ENCODE results near the gene KCNH1.

- no peak for TF ChIP-seq POLR2A (IDR thresholded peaks at IDR 0.05; ENCODE audit: extremely low read depth, insufficient read length)
- no peak for TF ChIP-seq CTCF (IDR thresholded peaks at IDR 0.05; ENCODE audit: low read depth, low read length)
- TF ChIP-seq MAX (IDR thresholded peaks at IDR 0.05; ENCODE audit: low read depth, low read length): no peak
- TF ChIP-seq MYC (IDR thresholded peaks at IDR 0.05; ENCODE audit: low read depth, low read length): no peak
Observed at GRCh38 chr1:210938416-210938925, 195.5 kb downstream of the KCNH1 start.
